GM15510 (cell line): Measurements from ENCODE around the gene SPHK1.

Experiments
- POLR2A ChIP-seq: IDR thresholded peaks from 3 replicates; pipeline ENCODE4 v1.6.1; 2011; ENCODE audit warnings: borderline replicate concordance; ENCODE audit not compliant: insufficient read length; ENCODE audit errors: extremely low read depth

SPHK1 gene

DNA sequence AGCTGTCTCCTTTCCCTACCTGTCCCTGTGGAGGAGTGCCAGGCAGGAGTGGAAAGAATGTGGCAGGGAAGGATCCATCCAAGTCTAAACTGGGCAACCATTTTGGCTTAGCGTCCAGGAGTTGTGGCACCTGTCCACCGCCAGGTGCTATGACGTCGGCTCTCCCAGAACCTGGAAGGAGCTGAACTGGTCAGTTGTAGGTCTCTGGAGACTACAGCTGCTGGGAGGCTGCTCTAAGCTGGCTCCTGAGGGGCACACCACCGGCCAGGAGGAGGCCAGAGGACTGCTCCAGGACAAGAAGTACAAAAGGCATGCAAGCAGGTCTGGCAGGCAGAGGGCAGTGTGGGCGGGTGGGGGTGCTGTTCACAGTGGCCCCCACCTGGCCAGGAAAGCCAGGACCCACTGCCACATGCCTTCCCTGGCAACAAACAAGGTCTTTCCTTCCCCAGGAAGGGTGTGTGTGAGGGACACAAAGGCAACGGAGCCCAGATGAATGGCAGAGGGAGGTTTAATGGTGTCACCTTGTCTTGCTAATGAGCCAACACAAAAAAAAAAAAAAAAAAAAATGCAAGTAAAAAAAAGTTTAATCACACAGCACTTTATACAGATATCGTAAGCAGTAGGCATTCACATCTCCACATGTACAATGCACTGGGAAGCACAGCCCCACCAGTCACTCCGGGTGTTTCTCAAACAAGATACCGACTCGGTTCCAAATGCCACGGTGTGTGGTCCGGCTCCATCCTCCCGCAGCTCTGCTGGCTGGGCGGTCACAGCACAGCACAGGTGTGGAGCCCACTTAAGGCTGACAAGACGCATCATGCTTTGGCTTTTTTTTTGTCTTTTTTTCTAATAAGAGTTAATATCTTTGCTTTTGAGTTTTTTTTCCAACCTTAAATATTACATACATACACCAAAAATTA lies 4.8 kb downstream of the SPHK1 start:
- TF ChIP-seq POLR2A = no peak

DNA sequence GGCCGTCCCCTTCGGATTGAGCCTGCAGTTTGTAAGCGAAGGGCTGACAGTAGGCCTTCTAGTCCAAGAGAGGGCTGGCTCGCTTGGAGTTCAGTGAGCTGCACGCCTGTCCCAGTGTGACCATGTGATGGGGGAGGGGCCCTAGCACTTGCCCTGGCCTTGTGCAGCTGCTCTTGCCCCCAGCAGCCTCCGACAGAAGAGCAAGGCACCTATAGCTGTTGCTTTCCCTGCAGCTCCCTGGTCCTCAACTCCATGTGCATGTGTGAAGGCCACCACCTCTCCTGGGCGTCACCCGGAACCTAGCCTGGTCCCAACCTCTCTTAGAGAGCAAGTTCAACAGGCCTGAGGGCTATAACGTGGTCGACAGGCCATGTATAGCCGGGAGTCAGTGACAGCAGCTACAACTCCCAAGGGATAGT lies 5.6 kb downstream of the SPHK1 start:
- TF ChIP-seq POLR2A = no peak

DNA sequence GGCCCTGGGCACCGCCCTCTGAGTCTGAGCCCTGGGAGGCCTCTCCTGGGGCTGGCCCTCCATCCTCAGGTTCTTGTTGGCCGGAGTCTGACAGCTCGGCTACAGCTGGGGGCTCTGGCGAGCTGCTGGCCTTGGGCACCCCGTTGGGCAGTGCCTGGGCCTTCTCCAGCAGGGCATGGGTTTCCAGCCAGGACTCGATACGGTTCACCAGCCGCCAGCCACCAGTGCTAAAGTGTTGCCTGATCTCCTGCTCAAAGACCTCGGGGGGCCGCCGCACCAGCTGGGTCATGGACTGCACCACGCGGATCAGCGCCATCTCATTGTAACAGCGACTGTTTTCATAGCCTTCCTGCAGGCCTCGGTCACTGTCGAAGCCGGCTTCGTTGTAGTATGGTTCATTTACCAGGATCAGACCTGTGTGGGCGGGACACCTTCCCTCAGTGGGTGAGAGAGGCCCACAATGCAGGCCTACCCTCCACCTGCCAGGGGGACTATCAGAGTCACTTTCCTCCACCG lies 6.8 kb downstream of the SPHK1 start:
- no peak for TF ChIP-seq POLR2A

GRCh38 chr17:76394166-76394565 lies 9.8 kb downstream of the SPHK1 start:
- no peak for TF ChIP-seq POLR2A

DNA sequence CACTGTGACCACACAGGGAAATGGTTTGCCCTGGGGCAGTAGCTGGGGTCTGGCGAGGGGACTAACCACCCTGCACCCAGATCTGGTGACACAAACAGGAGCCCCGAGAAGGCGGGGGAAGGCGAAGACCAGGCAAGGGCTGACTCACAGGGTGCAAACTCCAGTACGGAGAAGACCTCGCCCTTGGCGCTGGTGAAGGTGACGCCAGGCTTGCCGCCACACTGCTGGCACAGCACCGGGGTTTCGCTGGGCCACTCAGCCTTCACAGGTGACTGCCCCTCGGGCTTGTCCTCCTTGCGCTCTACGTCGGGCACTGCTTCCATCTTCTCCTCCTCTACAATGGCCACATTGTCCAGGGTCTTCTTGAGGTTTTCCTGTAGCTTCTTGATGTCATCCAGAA lies 11.6 kb downstream of the SPHK1 start:
- no peak for TF ChIP-seq POLR2A

- no peak for TF ChIP-seq POLR2A
Observed at GRCh38 chr17:76397184-76397583, 12.8 kb downstream of the SPHK1 start.

GRCh38 chr17:76397687-76398522 lies 13.5 kb downstream of the SPHK1 start:
- no peak for TF ChIP-seq POLR2A

DNA sequence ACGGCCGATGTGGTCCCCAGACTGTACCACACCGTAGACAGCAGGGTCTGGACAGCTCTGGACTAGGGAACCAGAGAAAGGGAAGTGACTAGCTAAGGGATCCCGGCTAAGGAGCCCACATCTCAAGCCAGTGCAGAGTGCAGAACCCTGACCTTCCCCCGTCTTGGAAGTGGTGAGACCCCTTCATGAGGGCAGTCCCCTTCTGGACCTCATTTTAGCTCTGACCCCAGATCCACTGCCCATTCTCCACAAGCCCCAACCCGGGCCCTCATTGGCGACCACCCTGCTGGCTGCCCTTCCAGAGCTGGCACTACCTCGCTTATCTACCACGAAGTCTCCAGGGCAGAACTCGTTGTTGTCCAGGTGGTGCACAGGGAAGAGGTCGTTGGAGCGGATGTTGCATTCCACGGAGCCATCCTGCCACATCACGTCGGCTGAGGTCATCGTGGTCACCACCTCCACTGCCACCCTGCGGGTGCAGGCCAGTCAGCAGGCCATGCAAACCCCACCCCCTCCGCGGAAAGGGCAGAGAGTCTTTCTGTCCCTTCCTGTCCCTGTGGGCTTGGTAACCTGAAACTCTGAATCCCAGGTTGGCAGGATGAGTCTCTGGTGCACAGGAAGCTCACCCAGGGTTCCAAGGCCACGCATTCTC lies 14.2 kb downstream of the SPHK1 start:
- no peak for TF ChIP-seq POLR2A

DNA sequence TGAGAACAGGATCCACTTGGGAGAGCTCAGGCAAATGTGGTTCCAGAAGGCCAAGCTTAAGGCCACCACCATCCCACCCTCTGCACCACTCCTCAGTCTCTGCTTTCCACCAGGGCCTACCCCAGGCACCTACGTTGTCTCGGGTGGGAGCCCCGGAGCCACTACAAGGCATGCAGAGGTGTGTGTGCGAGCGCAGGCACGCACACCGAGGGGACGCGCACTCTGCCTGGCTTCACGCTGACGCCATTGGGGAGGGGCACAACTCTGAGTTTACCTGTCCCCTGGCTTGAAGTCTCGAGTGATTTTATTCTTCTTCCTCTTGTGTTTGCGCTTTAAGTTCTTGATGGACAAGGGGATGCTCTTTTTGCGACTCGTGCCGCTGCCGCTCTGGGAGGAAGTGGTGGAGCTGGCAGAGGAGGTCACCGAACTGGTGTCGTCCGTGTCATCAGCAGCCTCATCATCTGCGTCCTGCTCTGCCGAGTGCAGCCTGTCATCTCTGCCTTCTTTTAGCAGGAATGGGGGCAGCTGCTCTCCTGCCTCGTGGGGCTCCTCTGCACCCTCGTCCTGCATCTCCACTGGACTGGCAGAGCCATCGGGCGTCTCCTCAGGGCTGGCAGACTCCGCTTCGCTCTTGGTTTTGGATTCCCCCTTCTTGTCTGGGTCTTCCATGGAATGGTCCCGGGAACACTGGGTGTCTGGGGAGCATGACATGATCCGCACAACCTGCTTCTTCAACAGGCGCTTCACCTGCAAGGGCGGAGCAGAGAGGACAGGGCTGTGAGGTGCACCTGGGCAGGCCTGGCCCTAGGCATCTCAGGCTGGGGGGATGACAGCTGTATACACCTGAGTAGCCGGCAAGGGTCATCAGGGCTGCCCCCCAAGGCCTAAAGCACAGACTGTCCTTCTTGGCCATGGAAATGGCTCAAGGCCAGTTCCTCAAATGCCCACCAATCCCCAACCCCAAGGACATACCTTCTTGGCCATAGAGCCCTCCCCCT lies 15.1 kb downstream of the SPHK1 start:
- TF ChIP-seq POLR2A = no peak

DNA sequence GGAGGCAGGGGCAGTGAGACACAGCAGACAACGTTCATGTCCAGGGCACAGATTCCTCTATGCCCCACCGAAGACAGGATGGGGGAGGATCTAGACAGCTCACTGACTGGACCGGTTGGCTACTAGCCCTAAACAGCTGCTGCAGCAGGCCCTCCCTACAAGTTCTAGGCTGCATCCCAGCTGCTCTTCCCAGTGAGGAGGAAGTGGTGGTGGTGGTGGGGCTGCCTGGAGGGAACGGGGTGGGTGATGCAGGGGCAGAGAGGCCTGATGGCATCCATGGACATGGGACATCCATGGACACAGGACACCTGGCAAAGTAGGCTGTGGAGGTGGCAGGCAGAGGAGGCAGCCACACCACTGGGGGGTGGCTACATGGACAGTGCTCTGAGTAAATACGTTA lies 18.3 kb downstream of the SPHK1 start:
- no peak for TF ChIP-seq POLR2A

DNA sequence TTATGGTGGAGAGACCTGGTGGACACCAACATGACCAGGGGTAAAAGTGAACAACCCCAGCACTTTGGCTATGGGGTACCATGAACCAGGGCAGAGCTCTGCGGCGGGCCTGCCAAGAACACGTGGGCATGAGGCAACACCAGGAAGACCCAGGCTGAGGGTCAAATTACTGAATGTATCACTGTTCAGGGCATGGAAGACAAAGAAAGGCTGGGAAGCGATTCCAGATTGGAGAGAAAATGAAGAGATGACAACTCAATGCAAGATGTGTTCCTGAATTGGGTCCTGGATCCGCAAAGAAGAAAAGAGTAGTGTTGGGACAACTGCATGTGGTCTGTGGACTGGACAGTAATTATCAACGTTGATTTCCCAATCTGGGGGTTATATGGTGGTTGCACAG lies 19.8 kb downstream of the SPHK1 start:
- no peak for TF ChIP-seq POLR2A

DNA sequence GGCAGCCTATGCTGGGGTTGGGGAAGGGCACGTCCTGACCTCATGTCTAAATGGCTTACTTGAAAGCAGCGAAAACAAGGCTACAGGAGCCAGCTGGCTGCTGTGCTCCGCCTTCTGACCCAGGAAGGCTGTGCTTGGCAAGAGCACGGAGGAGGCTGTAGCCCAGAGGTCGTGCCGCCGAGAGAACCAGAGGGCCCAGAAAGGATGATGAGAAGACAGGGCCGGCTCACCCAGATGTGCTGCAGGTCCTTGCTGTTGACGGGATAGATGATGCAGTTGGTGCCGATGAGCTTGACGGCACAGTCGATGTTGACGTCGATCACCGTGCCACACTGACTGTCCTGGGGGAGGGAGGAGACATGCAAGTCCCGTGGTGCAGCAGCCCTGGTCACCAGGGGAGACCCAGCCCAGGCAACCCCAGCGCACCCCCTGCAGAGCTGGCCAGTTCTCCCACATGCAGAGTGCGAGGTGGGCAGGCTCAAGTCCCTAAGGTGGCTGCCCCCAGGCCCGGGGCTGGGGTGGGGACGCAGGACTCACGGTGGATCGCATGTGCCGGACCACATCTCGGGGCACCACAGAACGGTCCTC lies 20.7 kb downstream of the SPHK1 start:
- TF ChIP-seq POLR2A = no peak

GRCh38 chr17:76405607-76405966 lies 21.2 kb downstream of the SPHK1 start:
- no peak for TF ChIP-seq POLR2A
